Ascending aorta (tissue), 2 donors: ENCODE measurements around the gene NLRP12. TPM values are rescaled to one million over a fixed set of nuclear protein-coding genes. Genes with fewer than 3 reads are reported as not detected.
"Not testable (repeated sequence)": the region's sequence is repeated elsewhere in the genome, so short reads cannot be mapped to it uniquely, and the experiment has no call there.

Experiments
- DNase-seq, 2 donors: peaks; one replicate each; pipeline ENCODE4 v3.0.0-alpha.2; 2019; ENCODE audit warnings: low spot score in 2 of 2
- H3K27ac ChIP-seq, 2 donors: fragments of 200-600 bp; sonication (generic); one replicate each; pipeline ENCODE4 v1.5.1; 2016 to 2017; ENCODE audit warnings: mild to moderate bottlenecking in 1 of 2
- H3K27me3 ChIP-seq: fragments of 200-600 bp; sonication (generic); one replicate; pipeline ENCODE4 v1.5.1; 2017
- H3K36me3 ChIP-seq, 2 donors: fragments of 200-600 bp; sonication (generic); one replicate each; pipeline ENCODE4 v1.5.1; 2016
- H3K4me1 ChIP-seq, 2 donors: fragments of 200-600 bp; sonication (generic); one replicate each; pipeline ENCODE4 v1.5.1; 2016 to 2017; ENCODE audit warnings: mild to moderate bottlenecking in 1 of 2
- H3K4me3 ChIP-seq, 2 donors: fragments of 200-600 bp; sonication (generic); one replicate each; pipeline ENCODE4 v1.5.1; 2016 to 2017; ENCODE audit warnings: mild to moderate bottlenecking in 1 of 2
- H3K9me3 ChIP-seq, 2 donors: fragments of 200-600 bp; sonication (generic); one replicate each; pipeline ENCODE4 v1.5.1; 2016
- intact Hi-C: fragments of 100-400 bp; cut with DNase I; formaldehyde crosslinking; loops from one replicate; pipeline ENCODE4 v1.15.1; 2023
- total RNA-seq: library from RNA; depleted of rRNA; stranded (reverse); fragments of >200 nt; gene quantifications from one replicate; pipeline ENCODE4 v1.1.0, GENCODE V29; 2016
- TF ChIP-seq, protein P1 (sequence below), 3 experiments: fragments of 200-600 bp in 2 of 3; fragments of 450-650 bp in 1 of 3; sonication (generic) in 2 of 3; IDR thresholded peaks; one replicate each; pipeline ENCODE4 v1.5.1; 2016 to 2019; ENCODE audit warnings: antibody characterized with exemption in 3 of 3, mild to moderate bottlenecking in 1 of 3, moderate library complexity in 1 of 3

NLRP12 gene, protein sequence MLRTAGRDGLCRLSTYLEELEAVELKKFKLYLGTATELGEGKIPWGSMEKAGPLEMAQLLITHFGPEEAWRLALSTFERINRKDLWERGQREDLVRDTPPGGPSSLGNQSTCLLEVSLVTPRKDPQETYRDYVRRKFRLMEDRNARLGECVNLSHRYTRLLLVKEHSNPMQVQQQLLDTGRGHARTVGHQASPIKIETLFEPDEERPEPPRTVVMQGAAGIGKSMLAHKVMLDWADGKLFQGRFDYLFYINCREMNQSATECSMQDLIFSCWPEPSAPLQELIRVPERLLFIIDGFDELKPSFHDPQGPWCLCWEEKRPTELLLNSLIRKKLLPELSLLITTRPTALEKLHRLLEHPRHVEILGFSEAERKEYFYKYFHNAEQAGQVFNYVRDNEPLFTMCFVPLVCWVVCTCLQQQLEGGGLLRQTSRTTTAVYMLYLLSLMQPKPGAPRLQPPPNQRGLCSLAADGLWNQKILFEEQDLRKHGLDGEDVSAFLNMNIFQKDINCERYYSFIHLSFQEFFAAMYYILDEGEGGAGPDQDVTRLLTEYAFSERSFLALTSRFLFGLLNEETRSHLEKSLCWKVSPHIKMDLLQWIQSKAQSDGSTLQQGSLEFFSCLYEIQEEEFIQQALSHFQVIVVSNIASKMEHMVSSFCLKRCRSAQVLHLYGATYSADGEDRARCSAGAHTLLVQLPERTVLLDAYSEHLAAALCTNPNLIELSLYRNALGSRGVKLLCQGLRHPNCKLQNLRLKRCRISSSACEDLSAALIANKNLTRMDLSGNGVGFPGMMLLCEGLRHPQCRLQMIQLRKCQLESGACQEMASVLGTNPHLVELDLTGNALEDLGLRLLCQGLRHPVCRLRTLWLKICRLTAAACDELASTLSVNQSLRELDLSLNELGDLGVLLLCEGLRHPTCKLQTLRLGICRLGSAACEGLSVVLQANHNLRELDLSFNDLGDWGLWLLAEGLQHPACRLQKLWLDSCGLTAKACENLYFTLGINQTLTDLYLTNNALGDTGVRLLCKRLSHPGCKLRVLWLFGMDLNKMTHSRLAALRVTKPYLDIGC
- total RNA-seq, result not detected

DNA sequence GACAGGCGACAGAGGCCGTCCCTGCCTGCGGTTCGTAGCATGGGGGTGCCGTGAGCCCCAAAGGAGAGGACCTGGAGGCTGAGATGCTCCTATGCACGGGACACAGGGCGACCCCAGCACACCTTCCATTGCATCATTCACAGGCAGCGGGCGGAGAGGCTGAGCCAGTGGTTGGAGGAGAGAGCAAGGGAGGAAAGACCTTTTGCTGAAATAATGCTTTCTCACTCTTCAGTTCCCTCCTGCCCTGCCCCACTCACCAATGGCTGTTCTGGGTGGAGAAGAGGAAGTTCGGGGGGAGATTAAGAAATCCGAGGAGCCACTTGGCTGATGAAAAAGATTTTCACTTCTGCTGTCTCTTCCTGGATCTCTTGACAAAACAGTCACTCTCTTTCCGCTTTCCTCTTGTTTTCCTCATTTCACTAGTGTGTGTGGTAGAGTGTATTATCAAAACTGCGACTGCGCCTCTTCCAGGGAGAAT is at the start of gene NLRP12:
NLRP12 (minus strand) TSS at position 181 of the 478 bp plus-strand sequence; CDS start at position 41, 140 bp downstream.
- intact Hi-C loops, result no loop called here
- H3K9me3 ChIP-seq, result no peaks in the 10 kb centered on the region
- no peaks in the 10 kb centered on the region for H3K27me3 ChIP-seq
- no peaks in the 10 kb centered on the region for H3K36me3 ChIP-seq
- no peak within 1 kb of the TSS for H3K27ac ChIP-seq
- no peaks in the 10 kb centered on the region for H3K4me1 ChIP-seq
- TF ChIP-seq, protein P1, sequence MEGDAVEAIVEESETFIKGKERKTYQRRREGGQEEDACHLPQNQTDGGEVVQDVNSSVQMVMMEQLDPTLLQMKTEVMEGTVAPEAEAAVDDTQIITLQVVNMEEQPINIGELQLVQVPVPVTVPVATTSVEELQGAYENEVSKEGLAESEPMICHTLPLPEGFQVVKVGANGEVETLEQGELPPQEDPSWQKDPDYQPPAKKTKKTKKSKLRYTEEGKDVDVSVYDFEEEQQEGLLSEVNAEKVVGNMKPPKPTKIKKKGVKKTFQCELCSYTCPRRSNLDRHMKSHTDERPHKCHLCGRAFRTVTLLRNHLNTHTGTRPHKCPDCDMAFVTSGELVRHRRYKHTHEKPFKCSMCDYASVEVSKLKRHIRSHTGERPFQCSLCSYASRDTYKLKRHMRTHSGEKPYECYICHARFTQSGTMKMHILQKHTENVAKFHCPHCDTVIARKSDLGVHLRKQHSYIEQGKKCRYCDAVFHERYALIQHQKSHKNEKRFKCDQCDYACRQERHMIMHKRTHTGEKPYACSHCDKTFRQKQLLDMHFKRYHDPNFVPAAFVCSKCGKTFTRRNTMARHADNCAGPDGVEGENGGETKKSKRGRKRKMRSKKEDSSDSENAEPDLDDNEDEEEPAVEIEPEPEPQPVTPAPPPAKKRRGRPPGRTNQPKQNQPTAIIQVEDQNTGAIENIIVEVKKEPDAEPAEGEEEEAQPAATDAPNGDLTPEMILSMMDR (IDR thresholded peaks at IDR 0.05), result no peak
- peak within 1 kb of the TSS in 1 of 2 donors; percentile 12 for H3K4me3 ChIP-seq
- no peak for DNase-seq

DNA sequence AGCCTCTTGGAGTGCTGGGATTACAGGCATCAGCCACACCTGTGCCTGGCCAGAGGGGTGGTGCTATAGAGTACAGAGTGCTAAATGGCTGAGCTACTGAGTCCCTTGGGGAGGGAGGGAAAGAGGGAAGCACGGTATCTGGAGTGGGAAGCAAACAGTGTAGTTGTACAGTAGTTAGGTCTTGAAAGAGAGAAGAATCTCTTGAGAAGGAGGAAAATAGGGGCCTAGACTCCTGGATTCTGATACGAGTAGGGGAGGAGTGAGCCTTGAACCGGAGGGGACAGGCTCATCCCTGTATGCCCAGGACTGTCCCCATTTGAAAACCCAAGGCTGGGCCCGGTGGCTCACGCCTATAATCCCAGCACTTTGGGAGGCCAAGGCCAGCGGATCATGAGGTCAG is 48.6 kb upstream of the NLRP12 start:
- H3K4me3 ChIP-seq, result no peak overlapping the region
- TF ChIP-seq, protein P1 (IDR thresholded peaks at IDR 0.05), result no peak
- peaks cover 3 to 26% of the 10 kb centered on the region in 2 donors for H3K4me1 ChIP-seq
- intact Hi-C loops, result loop anchor here (10.0 kb wide), 1 partner anchor 1948 kb away; the partner anchor contains the start of gene ZNF613
- H3K27me3 ChIP-seq, result no peaks in the 10 kb centered on the region
- no peaks in the 10 kb centered on the region for H3K9me3 ChIP-seq
- DNase-seq, result no peak
- peaks cover 44 to 62% of the 10 kb centered on the region in 2 donors for H3K36me3 ChIP-seq
- H3K27ac ChIP-seq, result no peak overlapping the region

DNA sequence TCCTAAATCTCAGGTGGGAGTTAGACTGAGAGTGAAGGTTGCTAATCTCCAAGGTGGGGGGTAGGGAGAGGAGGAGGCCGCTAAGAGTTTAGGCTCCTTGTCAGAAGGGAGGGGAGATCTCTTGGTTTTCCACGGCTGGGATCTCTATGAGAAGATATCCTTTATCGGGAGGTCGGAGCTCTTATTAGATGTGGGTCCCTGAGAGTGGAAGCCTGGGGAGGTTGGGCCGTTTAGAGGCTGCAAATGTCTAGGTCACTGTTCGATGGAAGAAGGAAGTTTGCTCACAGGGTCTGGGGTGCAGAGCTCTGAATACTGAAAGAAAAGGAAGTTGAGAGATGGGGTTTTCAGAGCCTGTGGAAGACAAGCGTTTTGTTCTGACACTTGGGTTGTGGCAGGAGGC is 47.3 kb upstream of the NLRP12 start:
- intact Hi-C loops, result loop anchor here (10.0 kb wide), 1 partner anchor 1947 kb away; the partner anchor contains the start of gene ZNF613
- no peaks in the 10 kb centered on the region for H3K27me3 ChIP-seq
- H3K4me1 ChIP-seq, result peaks cover 3 to 33% of the 10 kb centered on the region in 2 donors
- no peak overlapping the region for H3K27ac ChIP-seq
- peak overlapping the region in 1 of 2 donors; percentile 24 for H3K4me3 ChIP-seq
- H3K36me3 ChIP-seq, result peaks cover 44 to 60% of the 10 kb centered on the region in 2 donors
- TF ChIP-seq, protein P1 (IDR thresholded peaks at IDR 0.05), result no peak
- DNase-seq, result no peak
- no peaks in the 10 kb centered on the region for H3K9me3 ChIP-seq

DNA sequence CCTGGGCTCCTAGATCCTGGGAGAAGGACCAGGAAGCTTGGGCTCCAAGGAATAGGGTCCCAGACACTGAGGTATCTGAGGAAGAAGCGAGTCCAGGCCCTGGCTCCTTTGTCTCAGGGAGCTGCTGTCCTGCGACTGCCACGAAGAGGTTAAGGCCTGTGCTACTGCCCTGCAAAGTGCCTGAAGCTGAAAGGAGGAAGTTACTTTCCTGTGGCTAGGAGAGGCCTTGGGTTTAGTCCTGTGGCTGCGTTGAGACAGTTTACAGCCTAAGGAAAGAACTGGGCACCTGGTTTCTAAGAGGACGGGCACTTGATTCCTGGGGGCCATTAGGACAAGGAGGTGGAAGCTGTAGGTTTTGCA is 46.4 kb upstream of the NLRP12 start:
- H3K9me3 ChIP-seq, result no peaks in the 10 kb centered on the region
- H3K4me3 ChIP-seq, result peak overlapping the region in 1 of 2 donors; percentile 86
- peaks cover 3 to 37% of the 10 kb centered on the region in 2 donors for H3K4me1 ChIP-seq
- TF ChIP-seq, protein P1 (IDR thresholded peaks at IDR 0.05), result no peak
- peak overlapping the region; percentile 98 to 99 for H3K27ac ChIP-seq
- H3K36me3 ChIP-seq, result peaks cover 44 to 50% of the 10 kb centered on the region in 2 donors
- intact Hi-C loops, result loop anchor here (10.0 kb wide), 1 partner anchor 1946 kb away; the partner anchor contains the start of gene ZNF613
- no peak for DNase-seq
- H3K27me3 ChIP-seq, result no peaks in the 10 kb centered on the region

DNA sequence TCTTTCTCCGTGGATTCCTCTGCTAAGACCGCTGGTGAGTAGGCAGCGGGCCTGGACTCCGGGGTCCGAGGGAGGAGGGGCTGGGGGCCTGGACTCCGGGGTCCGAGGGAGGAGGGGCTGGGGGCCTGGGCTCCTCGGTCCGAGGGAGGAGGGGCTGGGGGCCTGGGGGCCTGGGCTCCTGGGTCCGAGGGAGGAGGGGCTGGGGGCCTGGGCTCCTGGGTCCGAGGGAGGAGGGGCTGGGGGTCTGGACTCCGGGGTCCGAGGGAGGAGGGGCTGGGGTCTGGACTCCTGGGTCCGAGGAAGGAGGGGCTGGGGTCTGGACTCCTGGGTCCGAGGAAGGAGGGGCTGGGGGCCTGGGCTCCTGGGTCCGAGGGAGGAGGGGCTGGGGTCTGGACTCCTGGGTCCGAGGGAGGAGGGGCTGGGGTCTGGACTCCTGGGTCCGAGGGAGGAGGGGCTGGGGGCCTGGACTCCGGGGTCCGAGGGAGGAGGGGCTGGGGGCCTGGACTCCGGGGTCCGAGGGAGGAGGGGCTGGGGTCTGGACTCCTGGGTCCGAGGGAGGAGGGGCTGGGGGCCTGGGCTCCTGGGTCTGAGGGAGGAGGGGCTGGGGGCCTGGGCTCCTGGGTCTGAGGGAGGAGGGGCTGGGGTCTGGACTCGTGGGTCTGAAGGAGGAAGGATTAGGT is 45.8 kb upstream of the NLRP12 start:
- not testable (repeated sequence) for H3K27me3 ChIP-seq, H3K9me3 ChIP-seq, DNase-seq
- Histone ChIP-seq H3K36me3 (peaks cover 39 to 45% of the 10 kb centered on the region in 2 donors), H3K27ac (peak overlapping the region; percentile 98 to 99), H3K4me3 (peak overlapping the region; percentile 86), H3K4me1 (peaks cover 3 to 37% of the 10 kb centered on the region in 2 donors)
- intact Hi-C loops, result loop anchor here (5.0 to 10.0 kb wide), 9 partner anchors 232 to 1945 kb away; partner anchors contain the start of genes LENG8, NDUFA3, OSCAR and PPP1R12C
